ENCODE measurements around the gene LRRC71. TPM values are rescaled to one million over a fixed set of nuclear protein-coding genes. Genes with fewer than 3 reads are reported as not detected.

LRRC71 gene
- polyA plus RNA-seq, 1 of the 3 experiments (the other 2 are of a cell fraction): 0.03 TPM

DNA sequence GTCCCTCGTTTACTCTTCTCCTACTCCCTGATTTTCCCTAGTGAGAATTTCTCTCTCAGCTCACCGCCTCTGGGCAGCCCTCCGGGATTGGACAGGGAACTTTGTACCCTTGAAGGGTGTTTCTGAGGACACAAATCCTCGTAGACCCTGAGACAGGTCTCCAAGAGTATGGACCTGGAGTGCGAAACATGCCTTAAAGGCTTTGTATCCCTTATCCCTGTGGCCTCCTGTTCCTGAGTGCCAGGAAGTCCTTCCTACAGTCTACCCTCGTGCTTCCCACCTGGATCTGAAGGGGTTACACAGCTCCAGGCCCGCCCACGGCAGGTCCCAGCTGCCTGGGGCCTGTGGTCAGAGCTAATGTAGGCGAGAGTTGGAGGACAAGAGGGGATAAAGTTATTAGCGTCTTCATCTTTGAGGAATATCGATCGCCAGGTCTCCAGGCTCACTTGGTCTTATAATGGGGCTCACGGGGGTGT is 34.5 kb upstream of the LRRC71 start:
- no peak for DNase-seq
- no peak overlapping the region for H3K27ac ChIP-seq (ENCODE audit: low read depth in 2 of 2, low read length in 1 of 2)
- no peak overlapping the region for H2AFZ ChIP-seq (ENCODE audit: low read depth)
- H3K9me3 ChIP-seq: no peaks in the 10 kb centered on the region
- H3K4me1 ChIP-seq (ENCODE audit: control insufficient read depth in 1 of 2, insufficient read depth in 2 of 2, low read depth in 1 of 2, low read length in 1 of 2): peaks cover 0 to 56% of the 10 kb centered on the region in 2 experiments; a peak in 1 of 4 replicates
- ChIA-PET POLR2A (interaction anchor here (1.0 to 2.9 kb wide), 2 partner anchors 25 to 28 kb away, joined by 3 to 27 read pairs; partner anchors contain the start of genes INSRR and NTRK1), CTCF (interaction anchor here (0.9 to 21.6 kb wide), 11 partner anchors 15 to 195 kb away, joined by 3 to 455 read pairs (median 114); partner anchors contain the start of genes INSRR, ISG20L2, METTL25B and NTRK1)
- H3K27me3 ChIP-seq (ENCODE audit: insufficient read depth): no peaks in the 10 kb centered on the region; the same call in 1 of the 2 replicates
- WGBS (ENCODE audit: low lambda C conversion rate): 84% methylated on average over 13 of the region's 13 CpGs
- no peak overlapping the region for H3K4me2 ChIP-seq
- no peak for TF ChIP-seq EP300 (IDR thresholded peaks at IDR 0.05; ENCODE audit: borderline replicate concordance in 1 of 2, low read depth in 1 of 2, low read length in 1 of 2)
- TF ChIP-seq TCF12 (IDR thresholded peaks at IDR 0.05): no peak
- no peak for TF ChIP-seq MXI1 (IDR thresholded peaks at IDR 0.05; ENCODE audit: low read depth, low read length)
- TF ChIP-seq ELF1 (IDR thresholded peaks at IDR 0.05): no peak
- TF ChIP-seq FOXM1 (IDR thresholded peaks at IDR 0.05; ENCODE audit: low read depth): no peak
- TF ChIP-seq NFIC (IDR thresholded peaks at IDR 0.05; ENCODE audit: borderline replicate concordance): no peak
- TF ChIP-seq, protein P1, sequence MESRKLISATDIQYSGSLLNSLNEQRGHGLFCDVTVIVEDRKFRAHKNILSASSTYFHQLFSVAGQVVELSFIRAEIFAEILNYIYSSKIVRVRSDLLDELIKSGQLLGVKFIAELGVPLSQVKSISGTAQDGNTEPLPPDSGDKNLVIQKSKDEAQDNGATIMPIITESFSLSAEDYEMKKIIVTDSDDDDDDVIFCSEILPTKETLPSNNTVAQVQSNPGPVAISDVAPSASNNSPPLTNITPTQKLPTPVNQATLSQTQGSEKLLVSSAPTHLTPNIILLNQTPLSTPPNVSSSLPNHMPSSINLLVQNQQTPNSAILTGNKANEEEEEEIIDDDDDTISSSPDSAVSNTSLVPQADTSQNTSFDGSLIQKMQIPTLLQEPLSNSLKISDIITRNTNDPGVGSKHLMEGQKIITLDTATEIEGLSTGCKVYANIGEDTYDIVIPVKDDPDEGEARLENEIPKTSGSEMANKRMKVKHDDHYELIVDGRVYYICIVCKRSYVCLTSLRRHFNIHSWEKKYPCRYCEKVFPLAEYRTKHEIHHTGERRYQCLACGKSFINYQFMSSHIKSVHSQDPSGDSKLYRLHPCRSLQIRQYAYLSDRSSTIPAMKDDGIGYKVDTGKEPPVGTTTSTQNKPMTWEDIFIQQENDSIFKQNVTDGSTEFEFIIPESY (IDR thresholded peaks at IDR 0.05; ENCODE audit: borderline replicate concordance, low read depth): no peak
- TF ChIP-seq FOSL2 (IDR thresholded peaks at IDR 0.05; ENCODE audit: borderline replicate concordance, low read depth): no peak
- TF ChIP-seq TAF1 (IDR thresholded peaks at IDR 0.05; ENCODE audit: borderline replicate concordance, low read depth, low read length): no peak
- TF ChIP-seq EZH2phosphoT487 (IDR thresholded peaks at IDR 0.05; ENCODE audit: borderline replicate concordance, low read depth): no peak
- TF ChIP-seq JUND (IDR thresholded peaks at IDR 0.05): no peak
- TF ChIP-seq CHD2 (IDR thresholded peaks at IDR 0.05; ENCODE audit: low read length, partially characterized antibody): no peak
- no peak overlapping the region for H3K4me3 ChIP-seq (ENCODE audit: low read depth in 2 of 2, low read length in 1 of 2)
- no peak overlapping the region for H3K9ac ChIP-seq
- H3K79me2 ChIP-seq (ENCODE audit: insufficient read depth): no peaks in the 10 kb centered on the region
- no peaks in the 10 kb centered on the region for H3K9me2 ChIP-seq
- peaks cover 7% of the 10 kb centered on the region for H3F3A ChIP-seq (replicated peaks; ENCODE audit: insufficient read depth)
- no peaks in the 10 kb centered on the region for H4K20me1 ChIP-seq (ENCODE audit: insufficient read depth)
- no peaks in the 10 kb centered on the region for H3K36me3 ChIP-seq (replicated peaks in 1 of 2; ENCODE audit: control insufficient read depth in 1 of 2, insufficient read depth in 2 of 2, low read length in 1 of 2)

DNA sequence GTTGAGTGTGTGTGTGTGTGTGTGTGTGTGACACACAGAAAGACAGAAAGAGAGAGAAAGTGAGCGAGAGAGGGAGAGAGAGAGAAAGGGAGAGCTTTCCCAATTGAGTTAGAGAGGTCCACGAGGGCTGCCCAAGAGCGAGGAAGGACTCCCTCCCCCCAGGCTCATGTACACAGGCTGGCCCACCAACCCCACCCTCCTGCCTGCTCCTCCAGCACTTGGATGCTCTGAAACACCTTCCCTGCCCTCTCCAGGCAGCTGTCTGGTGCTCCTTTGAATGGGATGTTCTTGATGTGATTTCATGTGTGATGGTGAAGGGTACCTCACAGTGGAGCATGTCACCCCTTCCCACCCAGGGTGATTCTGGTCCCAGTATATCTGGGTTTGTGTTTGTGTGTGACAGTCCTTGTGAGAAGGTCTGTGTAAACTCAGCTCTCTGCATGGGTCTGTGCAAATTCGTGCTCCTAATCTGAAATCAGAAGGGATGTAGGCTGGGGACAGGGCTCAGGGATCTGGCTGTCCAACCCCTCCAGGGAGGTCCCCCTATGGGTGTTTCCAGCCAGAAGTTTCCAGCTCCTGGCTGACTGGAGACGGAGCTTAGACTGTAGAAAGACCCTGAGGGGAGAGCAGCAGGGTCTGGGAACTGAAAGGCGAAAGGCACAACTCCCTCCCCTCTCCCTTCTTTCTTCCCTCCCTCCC is 33.7 kb upstream of the LRRC71 start:
- ChIA-PET CTCF (interaction anchor here (1.0 to 21.6 kb wide), 12 partner anchors 20 to 196 kb away, joined by 3 to 455 read pairs (median 60); partner anchors contain the start of genes INSRR, ISG20L2, METTL25B and MRPL24), POLR2A (interaction anchor here (1.0 to 2.9 kb wide), 2 partner anchors 26 to 29 kb away, joined by 3 to 27 read pairs; partner anchors contain the start of genes INSRR and NTRK1)
- Histone ChIP-seq H3K9me2 (no peaks in the 10 kb centered on the region), H3K4me1 (ENCODE audit: control insufficient read depth in 1 of 2, insufficient read depth in 2 of 2, low read depth in 1 of 2, low read length in 1 of 2) (peaks cover 0 to 56% of the 10 kb centered on the region in 2 experiments; a peak in 1 of 4 replicates), H3K4me2 (no peak overlapping the region), H3K27me3 (ENCODE audit: insufficient read depth) (no peaks in the 10 kb centered on the region; the same call in 1 of the 2 replicates), H3F3A (replicated peaks; ENCODE audit: insufficient read depth) (peaks cover 15% of the 10 kb centered on the region), H3K79me2 (ENCODE audit: insufficient read depth) (no peaks in the 10 kb centered on the region), H3K4me3 (ENCODE audit: low read depth in 2 of 2, low read length in 1 of 2) (no peak overlapping the region), H3K36me3 (replicated peaks in 1 of 2; ENCODE audit: control insufficient read depth in 1 of 2, insufficient read depth in 2 of 2, low read length in 1 of 2) (no peaks in the 10 kb centered on the region), H3K9ac (no peak overlapping the region), H2AFZ (ENCODE audit: low read depth) (no peak overlapping the region), H3K27ac (ENCODE audit: low read depth in 2 of 2, low read length in 1 of 2) (peak overlapping the region in 1 of 2 experiments; percentile 16; a peak in 1 of 4 replicates), H3K9me3 (no peaks in the 10 kb centered on the region), H4K20me1 (ENCODE audit: insufficient read depth) (no peaks in the 10 kb centered on the region)
- 62% methylated on average over 6 of the region's 6 CpGs for WGBS (ENCODE audit: low lambda C conversion rate)
- no peak for TF ChIP-seq RFX5 (IDR thresholded peaks at IDR 0.05; ENCODE audit: low read length)
- TF ChIP-seq GATA2 (CRISPR knock-in tag; IDR thresholded peaks at IDR 0.05): peak; percentile 53
- peak; percentile 64 for DNase-seq
